GM12801 (cell line): Measurements from ENCODE around the gene GRAP2.

ENCODE experiments used
- CTCF ChIP-seq: IDR thresholded peaks from one replicate; pipeline ENCODE4 v1.5.1; 2011; ENCODE audit warnings: control low read depth; ENCODE audit not compliant: insufficient read length; ENCODE audit errors: extremely low read depth

GRAP2 gene

GRCh38 chr22:39959640-39960447 lies 59.0 kb downstream of the GRAP2 start, which contains the start of gene TMA7B:
Gene TMA7B, plus strand, starts transcription at chr22:39960397. Its CDS starts 3,978 bp downstream, at chr22:39964375.
- no peak for TF ChIP-seq CTCF

- no peak for TF ChIP-seq CTCF
Observed at GRCh38 chr22:39960791-39961746, 60.2 kb downstream of the GRAP2 start.

- TF ChIP-seq CTCF = no peak
Observed at GRCh38 chr22:39962071-39962470, 61.2 kb downstream of the GRAP2 start.

GRCh38 chr22:39965748-39966147 lies 64.9 kb downstream of the GRAP2 start:
- no peak for TF ChIP-seq CTCF

- TF ChIP-seq CTCF = no peak
Observed at GRCh38 chr22:39966470-39966869, 65.6 kb downstream of the GRAP2 start.

- TF ChIP-seq CTCF = no peak
Observed at GRCh38 chr22:39967103-39967829, 66.4 kb downstream of the GRAP2 start.
